ENCODE data around the gene FAM3D.

GRCh38 chr3:58586776-58587192, 79.8 kb downstream of the FAM3D start:
- TF ChIP-seq, protein P1, sequence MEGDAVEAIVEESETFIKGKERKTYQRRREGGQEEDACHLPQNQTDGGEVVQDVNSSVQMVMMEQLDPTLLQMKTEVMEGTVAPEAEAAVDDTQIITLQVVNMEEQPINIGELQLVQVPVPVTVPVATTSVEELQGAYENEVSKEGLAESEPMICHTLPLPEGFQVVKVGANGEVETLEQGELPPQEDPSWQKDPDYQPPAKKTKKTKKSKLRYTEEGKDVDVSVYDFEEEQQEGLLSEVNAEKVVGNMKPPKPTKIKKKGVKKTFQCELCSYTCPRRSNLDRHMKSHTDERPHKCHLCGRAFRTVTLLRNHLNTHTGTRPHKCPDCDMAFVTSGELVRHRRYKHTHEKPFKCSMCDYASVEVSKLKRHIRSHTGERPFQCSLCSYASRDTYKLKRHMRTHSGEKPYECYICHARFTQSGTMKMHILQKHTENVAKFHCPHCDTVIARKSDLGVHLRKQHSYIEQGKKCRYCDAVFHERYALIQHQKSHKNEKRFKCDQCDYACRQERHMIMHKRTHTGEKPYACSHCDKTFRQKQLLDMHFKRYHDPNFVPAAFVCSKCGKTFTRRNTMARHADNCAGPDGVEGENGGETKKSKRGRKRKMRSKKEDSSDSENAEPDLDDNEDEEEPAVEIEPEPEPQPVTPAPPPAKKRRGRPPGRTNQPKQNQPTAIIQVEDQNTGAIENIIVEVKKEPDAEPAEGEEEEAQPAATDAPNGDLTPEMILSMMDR (conservative IDR thresholded peaks at IDR 0.05; ENCODE audit: low read depth, low read length): no peak
- no peak for TF ChIP-seq EZH2 (IDR thresholded peaks at IDR 0.05; ENCODE audit: low read length, unreplicated experiment)
- no peak for TF ChIP-seq EZH2phosphoT487 (IDR thresholded peaks at IDR 0.05; ENCODE audit: borderline replicate concordance, low read length)
